Activated gamma-delta T cell treated with Interleukin-2 at 50 U/mL for 16 hours (primary cell): Measurements from ENCODE around the gene OR56A5.
"Not testable (repeated sequence)": the region's sequence is repeated elsewhere in the genome, so short reads cannot be mapped to it uniquely, and the experiment has no call there.

Experiments used
- DNase-seq: peaks from one replicate; pipeline ENCODE4 v3.0.0-alpha.2; 2020

Gene OR56A5

GRCh38 chr11:5968394-5968793 lies at the start of gene OR56A5:
OR56A5 (minus strand) TSS chr11:5968494; CDS start chr11:5968494, 0 bp downstream.
- no peak for DNase-seq

- no peak for DNase-seq
Measured at GRCh38 chr11:6013042-6013441, 44.7 kb upstream of the OR56A5 start.

GRCh38 chr11:6012035-6012668 lies 43.9 kb upstream of the OR56A5 start:
- no peak for DNase-seq

GRCh38 chr11:6006846-6007245 lies 38.6 kb upstream of the OR56A5 start, which contains the start of gene OR56A4:
OR56A4 (minus strand) TSS chr11:6006946; CDS start chr11:6002992, 3,954 bp downstream.
- no peak for DNase-seq

- no peak for DNase-seq
Measured at GRCh38 chr11:6006395-6006794, 38.1 kb upstream of the OR56A5 start.

GRCh38 chr11:6002202-6002699 lies 34.0 kb upstream of the OR56A5 start:
- DNase-seq = no peak

- DNase-seq = no peak
Measured at GRCh38 chr11:5994791-5995190, 26.5 kb upstream of the OR56A5 start.

GRCh38 chr11:5992604-5993251 lies 24.4 kb upstream of the OR56A5 start:
- no peak for DNase-seq

GRCh38 chr11:5992150-5992549 lies 23.9 kb upstream of the OR56A5 start:
- no peak for DNase-seq

- no peak for DNase-seq
Measured at GRCh38 chr11:5989203-5989602, 20.9 kb upstream of the OR56A5 start.

- no peak for DNase-seq
Measured at GRCh38 chr11:5986885-5987284, 18.6 kb upstream of the OR56A5 start, which contains the start of gene OR52L1. OR52L1 (minus strand) TSS chr11:5986985; CDS start chr11:5986930, 55 bp downstream.

- DNase-seq = no peak
Measured at GRCh38 chr11:5983443-5983842, 15.1 kb upstream of the OR56A5 start.

GRCh38 chr11:5973530-5973929 lies 5.2 kb upstream of the OR56A5 start:
- DNase-seq = no peak

GRCh38 chr11:5967708-5968107 lies 586 bp downstream of the OR56A5 start:
- DNase-seq = no peak

GRCh38 chr11:5966958-5967357 lies 1.3 kb downstream of the OR56A5 start:
- DNase-seq = no peak

- DNase-seq = not testable (repeated sequence)
Measured at GRCh38 chr11:5960704-5961320, 7.5 kb downstream of the OR56A5 start.

- no peak for DNase-seq
Measured at GRCh38 chr11:5955586-5955985, 12.7 kb downstream of the OR56A5 start.

- no peak for DNase-seq
Measured at GRCh38 chr11:5941951-5942350, 26.3 kb downstream of the OR56A5 start, which contains the start of gene OR56A3. OR56A3 (plus strand) TSS chr11:5942251; CDS start chr11:5947347, 5,096 bp downstream.

- DNase-seq = no peak
Measured at GRCh38 chr11:5940748-5941147, 27.5 kb downstream of the OR56A5 start.

GRCh38 chr11:5938603-5938965 lies 29.7 kb downstream of the OR56A5 start:
- no peak for DNase-seq

GRCh38 chr11:5937868-5938602 lies 30.3 kb downstream of the OR56A5 start:
- no peak for DNase-seq

- no peak for DNase-seq
Measured at GRCh38 chr11:5933116-5933515, 35.2 kb downstream of the OR56A5 start.

- DNase-seq = no peak
Measured at GRCh38 chr11:5932671-5933070, 35.6 kb downstream of the OR56A5 start.
